ENCODE results near the gene ECE1. TPM values are rescaled to one million over a fixed set of nuclear protein-coding genes. Genes with fewer than 3 reads are reported as not detected.

Gene ECE1
- total RNA-seq, 4 donors from 2014 or later: 45.6 to 175 (median 59.1) TPM

DNA sequence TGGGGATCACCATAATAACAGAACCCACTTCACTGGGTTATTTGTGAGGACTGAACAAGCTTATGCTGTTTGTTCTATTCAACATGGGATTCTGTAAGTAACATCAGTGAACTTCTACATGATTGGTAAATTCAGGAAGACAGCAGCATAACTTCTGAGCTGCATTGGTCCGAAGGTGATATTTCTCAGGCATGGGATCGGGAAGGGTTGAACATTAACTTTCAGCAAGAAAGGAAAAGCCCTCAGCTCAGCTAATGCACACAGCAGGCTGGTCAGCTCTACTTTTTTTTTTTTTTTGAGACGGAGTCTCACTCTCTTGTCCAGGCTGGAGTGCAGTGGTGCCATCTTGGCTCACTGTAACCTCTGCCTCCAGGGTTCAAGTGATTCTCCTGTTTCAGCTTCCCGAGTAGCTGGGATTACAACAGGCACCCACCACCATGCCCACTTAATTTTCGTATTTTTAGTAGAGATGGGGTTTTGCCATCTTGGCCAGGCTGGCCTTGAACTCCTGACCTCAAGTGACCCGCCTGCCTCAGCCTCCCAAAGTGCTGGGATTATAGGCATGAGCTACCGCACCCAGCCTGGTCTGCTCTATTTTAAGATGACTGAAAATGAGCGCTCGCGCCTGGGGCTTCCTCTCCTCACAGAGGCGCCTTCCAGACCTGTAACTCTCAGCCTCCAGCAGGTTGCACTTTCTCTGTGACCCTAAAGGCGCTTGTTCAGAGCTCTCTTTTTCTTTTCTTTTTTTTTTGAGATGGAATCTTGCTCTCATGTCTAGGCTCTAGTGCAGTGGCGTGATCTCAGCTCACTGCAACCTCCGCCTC lies 42.2 kb downstream of the ECE1 start:
- DNase-seq: no peak
- Histone ChIP-seq H3K27me3 (no peaks in the 10 kb centered on the region), H3K27ac (no peak overlapping the region), H3K4me1 (no peaks in the 10 kb centered on the region), H3K4me3 (no peak overlapping the region), H3K9me3 (no peaks in the 10 kb centered on the region), H3K36me3 (no peaks in the 10 kb centered on the region)
- intact Hi-C loops (cut with DNase I; ENCODE audit: low total_unique reads): no loop called here
- no peak for TF ChIP-seq POLR2A (IDR thresholded peaks at IDR 0.05)
- TF ChIP-seq, protein P1, sequence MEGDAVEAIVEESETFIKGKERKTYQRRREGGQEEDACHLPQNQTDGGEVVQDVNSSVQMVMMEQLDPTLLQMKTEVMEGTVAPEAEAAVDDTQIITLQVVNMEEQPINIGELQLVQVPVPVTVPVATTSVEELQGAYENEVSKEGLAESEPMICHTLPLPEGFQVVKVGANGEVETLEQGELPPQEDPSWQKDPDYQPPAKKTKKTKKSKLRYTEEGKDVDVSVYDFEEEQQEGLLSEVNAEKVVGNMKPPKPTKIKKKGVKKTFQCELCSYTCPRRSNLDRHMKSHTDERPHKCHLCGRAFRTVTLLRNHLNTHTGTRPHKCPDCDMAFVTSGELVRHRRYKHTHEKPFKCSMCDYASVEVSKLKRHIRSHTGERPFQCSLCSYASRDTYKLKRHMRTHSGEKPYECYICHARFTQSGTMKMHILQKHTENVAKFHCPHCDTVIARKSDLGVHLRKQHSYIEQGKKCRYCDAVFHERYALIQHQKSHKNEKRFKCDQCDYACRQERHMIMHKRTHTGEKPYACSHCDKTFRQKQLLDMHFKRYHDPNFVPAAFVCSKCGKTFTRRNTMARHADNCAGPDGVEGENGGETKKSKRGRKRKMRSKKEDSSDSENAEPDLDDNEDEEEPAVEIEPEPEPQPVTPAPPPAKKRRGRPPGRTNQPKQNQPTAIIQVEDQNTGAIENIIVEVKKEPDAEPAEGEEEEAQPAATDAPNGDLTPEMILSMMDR (IDR thresholded peaks at IDR 0.05): no peak

DNA sequence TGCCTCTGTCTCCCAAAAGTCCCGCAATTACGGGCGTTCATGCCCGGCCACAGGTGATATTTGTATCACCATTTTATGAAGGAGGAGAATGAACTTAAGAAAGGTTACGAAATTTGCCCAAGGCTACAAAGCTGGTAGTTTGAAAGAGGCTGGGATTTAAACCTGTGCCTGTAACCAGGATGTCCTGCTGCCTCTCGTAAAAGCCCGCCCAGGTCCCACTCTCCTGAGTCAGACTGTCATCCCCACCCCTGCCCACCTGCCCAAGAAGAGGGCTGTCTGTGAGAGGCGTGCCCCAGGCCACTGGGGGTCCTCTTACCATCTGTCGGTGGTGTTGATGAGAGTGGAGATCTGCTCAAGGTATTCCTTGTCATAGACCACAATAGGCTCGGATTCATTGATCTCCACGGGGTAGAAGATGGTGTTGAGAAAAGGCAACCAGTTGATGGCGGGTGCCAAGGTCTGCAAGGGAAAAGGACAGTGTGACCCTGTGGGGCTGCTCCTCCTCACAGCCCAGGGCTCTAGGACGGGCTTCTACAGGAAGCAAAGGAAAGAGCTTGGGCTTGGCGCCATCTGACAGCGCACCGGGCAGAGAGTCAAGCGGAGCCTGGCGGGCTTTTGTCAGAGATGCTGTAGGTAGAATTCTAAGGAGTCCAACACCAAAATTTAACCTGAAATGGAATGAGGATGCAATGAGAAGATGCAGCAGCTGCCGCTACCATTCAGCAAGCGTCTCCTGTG lies 43.2 kb downstream of the ECE1 start:
- no peaks in the 10 kb centered on the region for H3K36me3 ChIP-seq
- no peaks in the 10 kb centered on the region for H3K4me1 ChIP-seq
- H3K27ac ChIP-seq: no peak overlapping the region
- no peak for TF ChIP-seq POLR2A (IDR thresholded peaks at IDR 0.05)
- TF ChIP-seq, protein P1 (IDR thresholded peaks at IDR 0.05): no peak
- DNase-seq: no peak
- no peak overlapping the region for H3K4me3 ChIP-seq
- no peaks in the 10 kb centered on the region for H3K27me3 ChIP-seq
- no peaks in the 10 kb centered on the region for H3K9me3 ChIP-seq
- intact Hi-C loops (cut with DNase I; ENCODE audit: low total_unique reads): no loop called here

DNA sequence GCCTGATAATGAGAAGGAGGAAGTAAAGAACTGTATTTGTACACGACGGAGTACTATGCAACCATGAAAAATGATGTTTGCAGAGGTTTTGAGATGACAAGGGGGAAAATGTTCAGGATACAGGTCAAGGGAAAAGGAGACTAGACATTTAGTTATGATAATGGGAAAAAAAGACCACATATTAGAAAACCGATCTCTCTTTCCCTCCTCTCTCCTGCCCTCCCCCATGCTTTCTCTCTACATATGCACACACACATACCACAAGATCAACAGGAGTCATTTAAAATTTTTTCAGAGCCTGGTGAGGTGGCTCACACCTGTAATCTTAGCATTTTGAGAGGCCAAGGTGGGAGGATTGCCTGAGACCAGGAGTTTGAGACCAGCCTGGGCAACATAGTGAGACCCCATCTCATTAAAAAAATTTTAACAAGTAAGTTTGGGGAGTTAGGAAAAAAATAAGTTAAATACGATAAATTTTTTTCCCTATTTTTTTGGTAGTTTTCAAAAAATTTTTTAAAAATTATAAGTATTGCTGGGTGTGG lies 44.5 kb downstream of the ECE1 start:
- TF ChIP-seq, protein P1 (IDR thresholded peaks at IDR 0.05): no peak
- no peak for TF ChIP-seq POLR2A (IDR thresholded peaks at IDR 0.05)
- DNase-seq: no peak

DNA sequence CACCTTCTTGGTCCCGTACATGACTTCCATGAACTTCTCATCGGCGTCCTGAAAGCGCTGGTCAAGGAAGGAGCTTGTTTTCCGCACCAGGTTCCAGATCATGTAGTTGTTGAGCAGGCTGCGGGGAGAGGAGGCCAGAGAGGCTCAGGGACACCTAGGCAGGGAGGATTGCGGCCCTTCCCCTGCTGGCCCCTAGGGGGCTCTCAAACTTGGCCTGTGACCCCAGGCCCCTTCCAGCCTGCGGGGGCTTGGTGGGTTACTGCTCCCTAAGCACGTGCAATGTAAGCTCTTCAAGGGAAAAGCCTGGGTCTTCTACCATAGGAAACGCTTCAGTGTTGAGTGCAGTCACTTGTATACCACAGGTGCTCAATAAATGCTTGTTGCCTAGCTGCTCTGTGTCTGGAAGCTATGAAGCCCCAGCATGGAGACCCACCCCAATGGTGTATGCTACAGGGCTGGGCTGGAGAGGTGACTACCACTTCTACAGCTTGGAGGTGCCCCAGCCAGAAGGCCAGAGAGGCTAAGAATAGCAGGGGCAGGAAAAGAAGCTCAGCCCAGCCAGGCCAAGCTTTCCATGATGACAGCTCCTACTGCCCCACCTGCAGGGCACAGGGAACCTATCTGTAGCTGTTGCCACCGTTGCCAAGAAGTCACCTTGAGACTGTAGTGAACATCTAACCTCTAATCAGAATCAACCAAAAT lies 45.1 kb downstream of the ECE1 start:
- Histone ChIP-seq H3K36me3 (no peaks in the 10 kb centered on the region), H3K4me1 (no peaks in the 10 kb centered on the region), H3K4me3 (no peak overlapping the region), H3K27ac (no peak overlapping the region), H3K9me3 (no peaks in the 10 kb centered on the region), H3K27me3 (no peaks in the 10 kb centered on the region)
- no peak for DNase-seq
- intact Hi-C loops (cut with DNase I; ENCODE audit: low total_unique reads): no loop called here
- TF ChIP-seq POLR2A (IDR thresholded peaks at IDR 0.05): no peak
- TF ChIP-seq, protein P1 (IDR thresholded peaks at IDR 0.05): peak in 1 of 4 experiments; percentile 6

More for the DNA sequence above, 44.5 kb downstream of the ECE1 start:
- Histone ChIP-seq H3K36me3 (no peaks in the 10 kb centered on the region), H3K4me1 (no peaks in the 10 kb centered on the region), H3K27ac (no peak overlapping the region), H3K9me3 (no peaks in the 10 kb centered on the region), H3K4me3 (no peak overlapping the region), H3K27me3 (no peaks in the 10 kb centered on the region)
- intact Hi-C loops (cut with DNase I; ENCODE audit: low total_unique reads): no loop called here

Data from uterus (tissue), 4 donors.